Liver (tissue), 9 donors: ENCODE measurements around the gene HTR2B. TPM values are rescaled to one million over a fixed set of nuclear protein-coding genes. Genes with fewer than 3 reads are reported as not detected.

ENCODE experiments used
- DNase-seq: peaks from one replicate; pipeline ENCODE4 v3.0.0-alpha.2; 2017; ENCODE audit warnings: low spot score
- H3K27ac ChIP-seq, 2 donors: one replicate each; pipeline ENCODE4 v1.7.0; 2013; ENCODE audit warnings: inconsistent platforms in 2 of 2, low read length in 2 of 2, control low read depth in 1 of 2, low read depth in 1 of 2, mild to moderate bottlenecking in 1 of 2
- H3K27me3 ChIP-seq, 4 donors: one replicate each; pipeline versions ENCODE4 v1.6.1 to v1.7.0; 2013; ENCODE audit warnings: low read length in 3 of 4, inconsistent platforms in 1 of 4, mild to moderate bottlenecking in 1 of 4, moderate library complexity in 1 of 4; ENCODE audit not compliant: control insufficient read depth in 4 of 4, insufficient read depth in 4 of 4
- H3K36me3 ChIP-seq, 4 donors: one replicate each; pipeline versions ENCODE4 v1.6.1 to v1.7.0; 2013; ENCODE audit warnings: low read length in 3 of 4, mild to moderate bottlenecking in 3 of 4, low read depth in 1 of 4, moderate library complexity in 1 of 4; ENCODE audit not compliant: control insufficient read depth in 4 of 4, insufficient read depth in 3 of 4
- H3K4me1 ChIP-seq, 4 donors: one replicate each; pipeline versions ENCODE4 v1.6.1 to v1.7.0; 2013; ENCODE audit warnings: low read length in 3 of 4, mild to moderate bottlenecking in 3 of 4, moderate library complexity in 1 of 4; ENCODE audit not compliant: control insufficient read depth in 4 of 4, insufficient read depth in 4 of 4
- H3K4me3 ChIP-seq, 3 donors: one replicate each; pipeline versions ENCODE4 v1.6.1 to v1.7.0; 2013; ENCODE audit warnings: low read length in 3 of 3, control low read depth in 1 of 3, low read depth in 1 of 3, mild to moderate bottlenecking in 1 of 3
- H3K9ac ChIP-seq, 2 donors: one replicate each; pipeline ENCODE4 v1.7.0; 2013; ENCODE audit warnings: low read length in 2 of 2, mild to moderate bottlenecking in 2 of 2, moderate library complexity in 2 of 2, control low read depth in 1 of 2, low read depth in 1 of 2
- H3K9me3 ChIP-seq, 4 donors: one replicate each; pipeline versions ENCODE4 v1.6.1 to v1.7.0; 2013; ENCODE audit warnings: low read length in 3 of 4; ENCODE audit not compliant: control insufficient read depth in 4 of 4
- EGR1 ChIP-seq, 2 donors: IDR thresholded peaks; 2 replicates each; pipeline ENCODE4 v1.6.1; 2016 to 2018; ENCODE audit warnings: antibody characterized with exemption in 2 of 2, low read depth in 2 of 2
- FOXA1 ChIP-seq: IDR thresholded peaks from 2 replicates; pipeline ENCODE4 v1.6.1; 2016; ENCODE audit warnings: antibody characterized with exemption
- FOXA2 ChIP-seq: IDR thresholded peaks from 2 replicates; pipeline ENCODE4 v1.6.1; 2016; ENCODE audit warnings: antibody characterized with exemption
- GABPA ChIP-seq, 2 donors: IDR thresholded peaks in 1 of 2; conservative IDR thresholded peaks in 1 of 2; 2 replicates each; pipeline ENCODE4 v1.6.1; 2016; ENCODE audit warnings: antibody characterized with exemption in 2 of 2, mild to moderate bottlenecking in 1 of 2, moderate library complexity in 1 of 2
- HNF4A ChIP-seq, 2 donors: conservative IDR thresholded peaks; 2 replicates each; pipeline ENCODE4 v1.6.1; 2016; ENCODE audit warnings: antibody characterized with exemption in 2 of 2, mild to moderate bottlenecking in 2 of 2
- HNF4G ChIP-seq: IDR thresholded peaks from 2 replicates; pipeline ENCODE4 v1.6.1; 2016; ENCODE audit warnings: antibody characterized with exemption
- JUND ChIP-seq, 2 donors: IDR thresholded peaks; 2 replicates each; pipeline ENCODE4 v1.6.1; 2016; ENCODE audit warnings: antibody characterized with exemption in 2 of 2
- NR2F2 ChIP-seq: IDR thresholded peaks from 2 replicates; pipeline ENCODE4 v1.6.1; 2016; ENCODE audit warnings: antibody characterized with exemption
- RAD21 ChIP-seq, 2 donors: IDR thresholded peaks; 2 replicates each; pipeline ENCODE4 v1.6.1; 2016; ENCODE audit warnings: antibody characterized with exemption in 2 of 2, mild to moderate bottlenecking in 2 of 2
- REST ChIP-seq: IDR thresholded peaks from 2 replicates; pipeline ENCODE4 v1.6.1; 2016; ENCODE audit warnings: antibody characterized with exemption, mild to moderate bottlenecking
- RXRA ChIP-seq, 2 donors: IDR thresholded peaks; 2 replicates each; pipeline ENCODE4 v1.6.1; 2017 to 2018; ENCODE audit warnings: antibody characterized with exemption in 2 of 2, mild to moderate bottlenecking in 1 of 2
- SP1 ChIP-seq: IDR thresholded peaks from 2 replicates; pipeline ENCODE4 v1.6.1; 2018; ENCODE audit warnings: antibody characterized with exemption, mild to moderate bottlenecking
- TAF1 ChIP-seq: conservative IDR thresholded peaks from 2 replicates; pipeline ENCODE4 v1.6.1; 2016; ENCODE audit warnings: antibody characterized with exemption, mild to moderate bottlenecking
- YY1 ChIP-seq: IDR thresholded peaks from 2 replicates; pipeline ENCODE4 v1.6.1; 2016; ENCODE audit warnings: antibody characterized with exemption, mild to moderate bottlenecking
- WGBS: extraction: QIAGEN DNeasy Blood & Tissue Kit; methylation state at CpG from one replicate; pipeline ENCODE4 v1.1.7; 2013; 5-methylcytosine and 5-hydroxymethylcytosine counted together
- polyA plus RNA-seq, 2 donors: library from polyadenylated mRNA; stranded (reverse) in 1 of 2; unstranded in 1 of 2; fragments of 200-250 nt in 1 of 2; fragments of >200 nt in 1 of 2; fragmentation: Nextera tagmentation in 1 of 2; extraction: Ambion mirVana in 1 of 2; gene quantifications; one replicate each; pipeline versions ENCODE4 v1.2.1 to v1.2.3, GENCODE V29; 2013 to 2015
- total RNA-seq, 2 donors: library from RNA; depleted of rRNA; stranded (reverse); fragments of >200 nt; gene quantifications; one replicate each; pipeline ENCODE4 v1.2.3, GENCODE V29; 2014
- TF ChIP-seq, protein P1 (sequence below): fragments of 150-350 bp; IDR thresholded peaks from 2 replicates; pipeline ENCODE4 v1.5.1; 2017; ENCODE audit warnings: improper control_type of control experiment, low read depth, low read length; ENCODE audit not compliant: missing input control
- TF ChIP-seq, protein P2 (sequence below): IDR thresholded peaks from 2 replicates; pipeline ENCODE4 v1.6.1; 2016; ENCODE audit warnings: antibody characterized with exemption
- TF ChIP-seq, protein P3 (sequence below): IDR thresholded peaks from 2 replicates; pipeline ENCODE4 v1.6.1; 2016; ENCODE audit warnings: antibody characterized with exemption
- TF ChIP-seq, protein P4 (sequence below): IDR thresholded peaks from 2 replicates; pipeline ENCODE4 v1.6.1; 2016; ENCODE audit warnings: antibody characterized with exemption
- donor health status: healthy.
- donor health status: healthy.
- donor health status: healthy.
- donor health status: healthy.
- donor health status: healthy.

Gene HTR2B
- total and polyA plus RNA-seq, 4 donors, result 0.09 to 1.0 (median 0.63) TPM

DNA sequence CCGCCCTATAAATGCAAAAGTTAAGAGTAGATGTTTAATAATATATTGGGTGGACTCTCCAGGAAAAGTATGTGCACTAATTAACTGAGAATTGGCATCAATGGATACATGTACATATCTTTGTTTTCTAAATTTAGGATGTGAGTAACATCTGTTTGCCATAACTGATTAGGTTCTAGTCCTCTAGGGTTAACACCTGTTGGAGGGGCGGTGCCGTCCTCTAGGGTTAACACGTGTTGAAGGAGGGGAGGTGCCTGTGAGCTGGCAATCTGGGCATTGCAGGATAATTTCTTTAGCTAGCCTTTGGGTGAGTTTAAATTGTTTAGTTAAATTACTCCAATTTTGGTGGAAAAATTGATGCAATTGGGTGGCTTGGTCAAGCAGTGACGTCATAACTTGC lies 30.9 kb downstream of the HTR2B start:
- no peak for DNase-seq
- 90% methylated on average over 5 of the region's 5 CpGs for WGBS

More for the DNA sequence above, 30.9 kb downstream of the HTR2B start:
- Histone ChIP-seq H3K9me3 (no peaks in the 10 kb centered on the region), H3K27ac (no peak overlapping the region), H3K4me1 (no peaks in the 10 kb centered on the region), H3K36me3 (peaks cover 3 to 31% (median 22%) of the 10 kb centered on the region in 4 donors), H3K27me3 (no peaks in the 10 kb centered on the region), H3K9ac (no peak overlapping the region), H3K4me3 (no peak overlapping the region)
- no peak for TF ChIP-seq NR2F2
- no peak for TF ChIP-seq HNF4A (conservative IDR thresholded peaks at IDR 0.05)
- TF ChIP-seq RAD21 (IDR thresholded peaks at IDR 0.05), result no peak
- TF ChIP-seq RXRA (IDR thresholded peaks at IDR 0.05), result no peak
- TF ChIP-seq HNF4G, result no peak
- TF ChIP-seq JUND (IDR thresholded peaks at IDR 0.05), result no peak
- TF ChIP-seq REST, result no peak
- TF ChIP-seq, protein P1, sequence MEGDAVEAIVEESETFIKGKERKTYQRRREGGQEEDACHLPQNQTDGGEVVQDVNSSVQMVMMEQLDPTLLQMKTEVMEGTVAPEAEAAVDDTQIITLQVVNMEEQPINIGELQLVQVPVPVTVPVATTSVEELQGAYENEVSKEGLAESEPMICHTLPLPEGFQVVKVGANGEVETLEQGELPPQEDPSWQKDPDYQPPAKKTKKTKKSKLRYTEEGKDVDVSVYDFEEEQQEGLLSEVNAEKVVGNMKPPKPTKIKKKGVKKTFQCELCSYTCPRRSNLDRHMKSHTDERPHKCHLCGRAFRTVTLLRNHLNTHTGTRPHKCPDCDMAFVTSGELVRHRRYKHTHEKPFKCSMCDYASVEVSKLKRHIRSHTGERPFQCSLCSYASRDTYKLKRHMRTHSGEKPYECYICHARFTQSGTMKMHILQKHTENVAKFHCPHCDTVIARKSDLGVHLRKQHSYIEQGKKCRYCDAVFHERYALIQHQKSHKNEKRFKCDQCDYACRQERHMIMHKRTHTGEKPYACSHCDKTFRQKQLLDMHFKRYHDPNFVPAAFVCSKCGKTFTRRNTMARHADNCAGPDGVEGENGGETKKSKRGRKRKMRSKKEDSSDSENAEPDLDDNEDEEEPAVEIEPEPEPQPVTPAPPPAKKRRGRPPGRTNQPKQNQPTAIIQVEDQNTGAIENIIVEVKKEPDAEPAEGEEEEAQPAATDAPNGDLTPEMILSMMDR, result no peak
- TF ChIP-seq, protein P2, sequence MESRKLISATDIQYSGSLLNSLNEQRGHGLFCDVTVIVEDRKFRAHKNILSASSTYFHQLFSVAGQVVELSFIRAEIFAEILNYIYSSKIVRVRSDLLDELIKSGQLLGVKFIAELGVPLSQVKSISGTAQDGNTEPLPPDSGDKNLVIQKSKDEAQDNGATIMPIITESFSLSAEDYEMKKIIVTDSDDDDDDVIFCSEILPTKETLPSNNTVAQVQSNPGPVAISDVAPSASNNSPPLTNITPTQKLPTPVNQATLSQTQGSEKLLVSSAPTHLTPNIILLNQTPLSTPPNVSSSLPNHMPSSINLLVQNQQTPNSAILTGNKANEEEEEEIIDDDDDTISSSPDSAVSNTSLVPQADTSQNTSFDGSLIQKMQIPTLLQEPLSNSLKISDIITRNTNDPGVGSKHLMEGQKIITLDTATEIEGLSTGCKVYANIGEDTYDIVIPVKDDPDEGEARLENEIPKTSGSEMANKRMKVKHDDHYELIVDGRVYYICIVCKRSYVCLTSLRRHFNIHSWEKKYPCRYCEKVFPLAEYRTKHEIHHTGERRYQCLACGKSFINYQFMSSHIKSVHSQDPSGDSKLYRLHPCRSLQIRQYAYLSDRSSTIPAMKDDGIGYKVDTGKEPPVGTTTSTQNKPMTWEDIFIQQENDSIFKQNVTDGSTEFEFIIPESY, result no peak
- TF ChIP-seq, protein P3, sequence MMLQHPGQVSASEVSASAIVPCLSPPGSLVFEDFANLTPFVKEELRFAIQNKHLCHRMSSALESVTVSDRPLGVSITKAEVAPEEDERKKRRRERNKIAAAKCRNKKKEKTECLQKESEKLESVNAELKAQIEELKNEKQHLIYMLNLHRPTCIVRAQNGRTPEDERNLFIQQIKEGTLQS, result no peak
- TF ChIP-seq GABPA (IDR thresholded peaks at IDR 0.05 in 1 of 2, conservative IDR thresholded peaks at IDR 0.05 in 1 of 2), result no peak
- TF ChIP-seq YY1, result no peak
- TF ChIP-seq FOXA2, result no peak
- TF ChIP-seq TAF1, result no peak
- no peak for TF ChIP-seq SP1
- TF ChIP-seq, protein P4, sequence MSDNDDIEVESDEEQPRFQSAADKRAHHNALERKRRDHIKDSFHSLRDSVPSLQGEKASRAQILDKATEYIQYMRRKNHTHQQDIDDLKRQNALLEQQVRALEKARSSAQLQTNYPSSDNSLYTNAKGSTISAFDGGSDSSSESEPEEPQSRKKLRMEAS, result no peak
- no peak for TF ChIP-seq FOXA1
- no peak for TF ChIP-seq EGR1 (IDR thresholded peaks at IDR 0.05; ENCODE audit: low read depth in 2 of 2)
